ENCODE measurements around the gene GSDMA.

GSDMA gene

DNA sequence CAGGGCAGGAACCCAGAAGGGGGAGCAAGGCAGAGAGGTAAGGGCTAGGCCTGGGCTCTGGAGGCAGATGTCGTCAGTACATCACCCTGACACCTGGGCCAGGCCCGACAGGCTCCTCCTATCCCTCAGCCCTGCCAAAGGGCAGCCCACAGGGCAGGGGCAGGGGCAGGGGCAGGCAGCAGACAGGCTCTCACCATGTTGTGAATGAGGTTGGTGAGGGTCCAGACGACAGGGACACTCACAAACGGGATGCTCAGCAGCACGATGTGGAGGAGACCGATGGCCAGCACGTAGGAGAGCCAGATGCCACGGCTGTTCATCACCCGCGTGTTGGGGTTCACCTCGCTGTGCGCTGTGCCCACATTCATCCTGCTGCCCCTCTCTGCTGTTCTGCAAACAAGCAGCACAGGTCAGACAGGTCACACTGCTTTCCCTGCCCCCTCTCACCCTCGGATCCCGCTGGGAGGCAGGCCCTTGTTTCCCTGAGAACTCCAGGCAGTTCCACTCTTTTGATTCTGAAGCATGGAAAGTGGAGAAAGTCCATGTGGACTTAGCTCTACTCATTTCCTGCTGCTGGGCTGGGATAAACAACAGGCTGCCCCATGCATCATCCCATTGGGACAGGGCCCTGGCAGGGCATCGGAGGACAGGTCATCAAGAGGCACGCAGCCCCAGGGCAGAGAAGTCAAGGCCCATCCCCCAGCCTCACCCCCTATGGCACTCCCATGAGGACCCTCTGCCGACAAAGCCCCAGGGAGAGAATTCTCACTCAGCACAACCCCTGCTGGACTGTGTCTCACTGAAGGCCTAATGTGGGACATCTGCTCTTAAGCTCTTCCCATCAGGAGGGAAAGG lies 38.7 kb upstream of the GSDMA start:
- H3K36me3 ChIP-seq (ENCODE audit: control insufficient read depth in 2 of 2, insufficient read depth in 1 of 2, low read length in 2 of 2) = peaks cover 14 to 49% of the 10 kb centered on the region in 2 experiments; a peak in 2 of 3 replicates
- CTCF ChIA-PET = interaction anchor here (1.6 kb wide), 1 partner anchor 15 kb away, joined by 6 read pairs; no protein-coding TSS in a partner anchor
- no peak overlapping the region for H3K27ac ChIP-seq (ENCODE audit: extremely low read depth, low read depth, low read length)
- TF ChIP-seq ZNF548 (tag by site-specific recombination; IDR thresholded peaks at IDR 0.05) (no peak), ZNF433 (tag by site-specific recombination; IDR thresholded peaks at IDR 0.05; ENCODE audit: low read depth) (no peak), ZIC2 (tag by site-specific recombination; IDR thresholded peaks at IDR 0.05) (peak; percentile 50; the same call in 1 of the 2 replicates), ZNF629 (tag by site-specific recombination; IDR thresholded peaks at IDR 0.05) (no peak), PRDM1 (tag by site-specific recombination; IDR thresholded peaks at IDR 0.05) (peak; percentile 44; the same call in 1 of the 2 replicates), ZNF292 (tag by site-specific recombination; IDR thresholded peaks at IDR 0.05; ENCODE audit: borderline replicate concordance, low read depth) (no peak), ZNF529 (tag by site-specific recombination; IDR thresholded peaks at IDR 0.05; ENCODE audit: insufficient replicate concordance) (no peak), ZNF776 (tag by site-specific recombination; IDR thresholded peaks at IDR 0.05; ENCODE audit: borderline replicate concordance) (no peak), ZNF747 (tag by site-specific recombination; IDR thresholded peaks at IDR 0.05) (no peak), OVOL3 (tag by site-specific recombination; IDR thresholded peaks at IDR 0.05) (no peak), ZNF521 (tag by site-specific recombination; IDR thresholded peaks at IDR 0.05) (no peak), ZNF837 (tag by site-specific recombination; IDR thresholded peaks at IDR 0.05) (no peak)
- TF ChIP-seq, protein P1, sequence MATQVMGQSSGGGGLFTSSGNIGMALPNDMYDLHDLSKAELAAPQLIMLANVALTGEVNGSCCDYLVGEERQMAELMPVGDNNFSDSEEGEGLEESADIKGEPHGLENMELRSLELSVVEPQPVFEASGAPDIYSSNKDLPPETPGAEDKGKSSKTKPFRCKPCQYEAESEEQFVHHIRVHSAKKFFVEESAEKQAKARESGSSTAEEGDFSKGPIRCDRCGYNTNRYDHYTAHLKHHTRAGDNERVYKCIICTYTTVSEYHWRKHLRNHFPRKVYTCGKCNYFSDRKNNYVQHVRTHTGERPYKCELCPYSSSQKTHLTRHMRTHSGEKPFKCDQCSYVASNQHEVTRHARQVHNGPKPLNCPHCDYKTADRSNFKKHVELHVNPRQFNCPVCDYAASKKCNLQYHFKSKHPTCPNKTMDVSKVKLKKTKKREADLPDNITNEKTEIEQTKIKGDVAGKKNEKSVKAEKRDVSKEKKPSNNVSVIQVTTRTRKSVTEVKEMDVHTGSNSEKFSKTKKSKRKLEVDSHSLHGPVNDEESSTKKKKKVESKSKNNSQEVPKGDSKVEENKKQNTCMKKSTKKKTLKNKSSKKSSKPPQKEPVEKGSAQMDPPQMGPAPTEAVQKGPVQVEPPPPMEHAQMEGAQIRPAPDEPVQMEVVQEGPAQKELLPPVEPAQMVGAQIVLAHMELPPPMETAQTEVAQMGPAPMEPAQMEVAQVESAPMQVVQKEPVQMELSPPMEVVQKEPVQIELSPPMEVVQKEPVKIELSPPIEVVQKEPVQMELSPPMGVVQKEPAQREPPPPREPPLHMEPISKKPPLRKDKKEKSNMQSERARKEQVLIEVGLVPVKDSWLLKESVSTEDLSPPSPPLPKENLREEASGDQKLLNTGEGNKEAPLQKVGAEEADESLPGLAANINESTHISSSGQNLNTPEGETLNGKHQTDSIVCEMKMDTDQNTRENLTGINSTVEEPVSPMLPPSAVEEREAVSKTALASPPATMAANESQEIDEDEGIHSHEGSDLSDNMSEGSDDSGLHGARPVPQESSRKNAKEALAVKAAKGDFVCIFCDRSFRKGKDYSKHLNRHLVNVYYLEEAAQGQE (tag by site-specific recombination; IDR thresholded peaks at IDR 0.05) = no peak
- TF ChIP-seq, protein P2, sequence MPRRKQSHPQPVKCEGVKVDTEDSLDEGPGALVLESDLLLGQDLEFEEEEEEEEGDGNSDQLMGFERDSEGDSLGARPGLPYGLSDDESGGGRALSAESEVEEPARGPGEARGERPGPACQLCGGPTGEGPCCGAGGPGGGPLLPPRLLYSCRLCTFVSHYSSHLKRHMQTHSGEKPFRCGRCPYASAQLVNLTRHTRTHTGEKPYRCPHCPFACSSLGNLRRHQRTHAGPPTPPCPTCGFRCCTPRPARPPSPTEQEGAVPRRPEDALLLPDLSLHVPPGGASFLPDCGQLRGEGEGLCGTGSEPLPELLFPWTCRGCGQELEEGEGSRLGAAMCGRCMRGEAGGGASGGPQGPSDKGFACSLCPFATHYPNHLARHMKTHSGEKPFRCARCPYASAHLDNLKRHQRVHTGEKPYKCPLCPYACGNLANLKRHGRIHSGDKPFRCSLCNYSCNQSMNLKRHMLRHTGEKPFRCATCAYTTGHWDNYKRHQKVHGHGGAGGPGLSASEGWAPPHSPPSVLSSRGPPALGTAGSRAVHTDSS (tag by site-specific recombination; IDR thresholded peaks at IDR 0.05) = no peak
- H3K4me1 ChIP-seq (ENCODE audit: control insufficient read depth, insufficient read depth, low read length) = peaks cover 16% of the 10 kb centered on the region
- no peaks in the 10 kb centered on the region for H3K9me3 ChIP-seq (ENCODE audit: control insufficient read depth, insufficient read depth, low read depth, low read length)
- no peak overlapping the region for H3K4me3 ChIP-seq (ENCODE audit: low read depth, low read length)
- POLR2A ChIA-PET = no interaction called here

DNA sequence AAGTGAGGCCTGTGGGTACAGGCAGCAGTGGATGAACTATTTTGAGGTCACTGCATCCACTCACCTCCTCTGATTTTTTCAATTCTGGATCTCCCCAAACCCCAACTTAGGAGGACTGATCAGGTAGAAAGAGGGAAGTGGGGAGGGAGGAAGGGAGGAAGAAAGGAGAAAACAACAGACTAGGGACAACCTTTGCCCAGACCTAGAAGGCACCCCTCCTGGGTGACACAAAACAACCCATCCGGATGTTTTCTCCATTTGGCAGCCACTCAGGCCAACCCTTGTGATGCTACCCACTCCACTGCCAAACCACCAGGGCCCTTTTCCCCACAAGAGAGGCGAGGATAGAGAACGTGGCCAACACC lies 38.1 kb upstream of the GSDMA start:
- TF ChIP-seq ZNF776 (tag by site-specific recombination; IDR thresholded peaks at IDR 0.05; ENCODE audit: borderline replicate concordance) = no peak
- TF ChIP-seq ZNF473 (tag by site-specific recombination; IDR thresholded peaks at IDR 0.05) = no peak
- no peak for TF ChIP-seq ZNF132 (tag by site-specific recombination; IDR thresholded peaks at IDR 0.05; ENCODE audit: borderline replicate concordance)
- TF ChIP-seq, protein P3, sequence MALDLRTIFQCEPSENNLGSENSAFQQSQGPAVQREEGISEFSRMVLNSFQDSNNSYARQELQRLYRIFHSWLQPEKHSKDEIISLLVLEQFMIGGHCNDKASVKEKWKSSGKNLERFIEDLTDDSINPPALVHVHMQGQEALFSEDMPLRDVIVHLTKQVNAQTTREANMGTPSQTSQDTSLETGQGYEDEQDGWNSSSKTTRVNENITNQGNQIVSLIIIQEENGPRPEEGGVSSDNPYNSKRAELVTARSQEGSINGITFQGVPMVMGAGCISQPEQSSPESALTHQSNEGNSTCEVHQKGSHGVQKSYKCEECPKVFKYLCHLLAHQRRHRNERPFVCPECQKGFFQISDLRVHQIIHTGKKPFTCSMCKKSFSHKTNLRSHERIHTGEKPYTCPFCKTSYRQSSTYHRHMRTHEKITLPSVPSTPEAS (tag by site-specific recombination; IDR thresholded peaks at IDR 0.05) = no peak
- TF ChIP-seq ZBTB1 (tag by site-specific recombination; IDR thresholded peaks at IDR 0.05) = no peak
- TF ChIP-seq, protein P4, sequence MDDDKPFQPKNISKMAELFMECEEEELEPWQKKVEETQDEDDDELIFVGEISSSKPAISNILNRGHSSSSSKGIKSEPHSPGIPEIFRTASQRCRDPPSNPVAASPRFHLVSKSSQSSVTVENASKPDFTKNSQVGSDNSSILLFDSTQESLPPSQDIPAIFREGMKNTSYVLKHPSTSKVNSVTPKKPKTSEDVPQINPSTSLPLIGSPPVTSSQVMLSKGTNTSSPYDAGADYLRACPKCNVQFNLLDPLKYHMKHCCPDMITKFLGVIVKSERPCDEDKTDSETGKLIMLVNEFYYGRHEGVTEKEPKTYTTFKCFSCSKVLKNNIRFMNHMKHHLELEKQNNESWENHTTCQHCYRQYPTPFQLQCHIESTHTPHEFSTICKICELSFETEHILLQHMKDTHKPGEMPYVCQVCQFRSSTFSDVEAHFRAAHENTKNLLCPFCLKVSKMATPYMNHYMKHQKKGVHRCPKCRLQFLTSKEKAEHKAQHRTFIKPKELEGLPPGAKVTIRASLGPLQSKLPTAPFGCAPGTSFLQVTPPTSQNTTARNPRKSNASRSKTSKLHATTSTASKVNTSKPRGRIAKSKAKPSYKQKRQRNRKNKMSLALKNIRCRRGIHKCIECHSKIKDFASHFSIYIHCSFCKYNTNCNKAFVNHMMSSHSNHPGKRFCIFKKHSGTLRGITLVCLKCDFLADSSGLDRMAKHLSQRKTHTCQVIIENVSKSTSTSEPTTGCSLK (tag by site-specific recombination; IDR thresholded peaks at IDR 0.05) = no peak
- no peak for TF ChIP-seq ZNF221 (tag by site-specific recombination; IDR thresholded peaks at IDR 0.05; ENCODE audit: borderline replicate concordance)
- CTCF ChIA-PET = interaction anchor here (1.6 kb wide), 1 partner anchor 15 kb away, joined by 6 read pairs; no protein-coding TSS in a partner anchor
- H3K27ac ChIP-seq (ENCODE audit: extremely low read depth, low read depth, low read length) = no peak overlapping the region
- H3K4me1 ChIP-seq (ENCODE audit: control insufficient read depth, insufficient read depth, low read length) = peaks cover 18% of the 10 kb centered on the region
- H3K9me3 ChIP-seq (ENCODE audit: control insufficient read depth, insufficient read depth, low read depth, low read length) = no peaks in the 10 kb centered on the region
- peaks cover 14 to 45% of the 10 kb centered on the region in 2 experiments; a peak in 2 of 3 replicates for H3K36me3 ChIP-seq (ENCODE audit: control insufficient read depth in 2 of 2, insufficient read depth in 1 of 2, low read length in 2 of 2)
- POLR2A ChIA-PET = interaction anchor here (1.6 kb wide), 1 partner anchor 185 kb away, joined by 4 read pairs; no protein-coding TSS in a partner anchor
- H3K4me3 ChIP-seq (ENCODE audit: low read depth, low read length) = no peak overlapping the region
